Measurements from ENCODE around the gene AGBL4.
"Not testable (repeated sequence)": the region's sequence is repeated elsewhere in the genome, so short reads cannot be mapped to it uniquely, and the experiment has no call there.

The AGBL4 gene

DNA sequence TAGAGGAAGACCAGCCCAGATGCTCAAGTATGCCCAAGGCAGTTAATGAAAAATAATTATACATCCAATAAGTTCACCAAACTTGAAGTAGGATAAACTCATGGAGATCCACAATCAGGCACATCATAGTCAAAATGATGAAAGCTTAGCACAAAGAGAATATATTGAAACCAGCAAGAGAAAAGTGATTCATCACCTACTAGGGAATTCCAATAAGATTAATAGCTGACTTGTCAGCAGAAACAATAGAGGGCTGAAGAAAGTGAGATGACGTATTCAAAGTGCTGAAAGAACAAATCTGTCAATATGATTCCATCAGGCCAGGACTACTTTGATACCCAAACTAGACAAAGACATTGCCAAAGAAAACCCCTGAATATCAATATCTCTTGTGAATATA lies 995.4 kb downstream of the AGBL4 start:
- DNase-seq (ENCODE audit: low read depth in 2 of 2) = no peak

- DNase-seq (ENCODE audit: low read depth in 2 of 2) = no peak
Observed at GRCh38 chr1:49026230-49026811, 997.4 kb downstream of the AGBL4 start.

GRCh38 chr1:49016030-49016977 lies 1007.5 kb downstream of the AGBL4 start:
- DNase-seq (ENCODE audit: low read depth in 2 of 2) = no peak

DNA sequence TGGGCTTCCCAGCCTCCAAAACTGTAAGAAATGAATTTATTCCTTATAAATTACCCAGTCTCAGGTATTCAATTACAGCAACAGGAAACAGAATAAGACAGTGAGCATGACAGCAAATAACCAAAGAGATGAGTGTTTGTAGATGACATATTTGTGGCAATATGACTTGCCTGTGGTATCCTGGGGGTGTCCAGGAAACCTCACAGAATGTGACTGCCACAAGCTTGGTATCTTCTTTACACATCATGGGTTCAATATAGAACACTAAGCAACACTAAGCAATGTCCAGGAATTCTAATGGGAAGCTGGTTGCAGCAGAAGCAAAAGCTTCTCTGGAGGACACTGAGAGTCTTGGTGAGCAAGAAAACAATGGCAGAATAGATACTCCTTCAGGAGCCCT lies 1010.7 kb downstream of the AGBL4 start:
- DNase-seq (ENCODE audit: low read depth in 2 of 2) = no peak

GRCh38 chr1:49002981-49003380 lies 1020.8 kb downstream of the AGBL4 start:
- DNase-seq (ENCODE audit: low read depth in 2 of 2) = not testable (repeated sequence)

DNA sequence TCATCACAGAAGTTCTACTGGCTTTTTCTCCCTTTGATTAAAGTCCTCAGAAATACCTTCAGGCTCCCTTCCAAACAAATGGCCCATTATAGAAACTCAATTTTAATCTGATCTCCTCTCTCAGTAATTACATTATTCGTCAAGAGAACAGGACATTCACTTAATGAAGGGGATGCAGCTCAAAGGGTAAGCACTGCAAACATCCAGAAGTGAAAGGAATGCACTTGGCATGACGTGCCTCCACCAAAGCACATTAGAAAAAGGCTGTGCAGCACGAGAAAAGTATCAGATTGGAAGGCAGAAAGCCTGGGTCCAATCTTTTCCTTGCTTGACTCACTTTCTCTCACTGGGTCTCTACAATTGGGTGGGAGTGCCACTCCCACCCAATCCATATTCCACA lies 1024.4 kb downstream of the AGBL4 start:
- no peak for DNase-seq (ENCODE audit: low read depth in 2 of 2)

GRCh38 chr1:48996311-48996710 lies 1027.4 kb downstream of the AGBL4 start:
- DNase-seq (ENCODE audit: low read depth in 2 of 2) = no peak

GRCh38 chr1:48988633-48989197 lies 1035.0 kb downstream of the AGBL4 start:
- no peak for DNase-seq (ENCODE audit: low read depth in 2 of 2)

DNA sequence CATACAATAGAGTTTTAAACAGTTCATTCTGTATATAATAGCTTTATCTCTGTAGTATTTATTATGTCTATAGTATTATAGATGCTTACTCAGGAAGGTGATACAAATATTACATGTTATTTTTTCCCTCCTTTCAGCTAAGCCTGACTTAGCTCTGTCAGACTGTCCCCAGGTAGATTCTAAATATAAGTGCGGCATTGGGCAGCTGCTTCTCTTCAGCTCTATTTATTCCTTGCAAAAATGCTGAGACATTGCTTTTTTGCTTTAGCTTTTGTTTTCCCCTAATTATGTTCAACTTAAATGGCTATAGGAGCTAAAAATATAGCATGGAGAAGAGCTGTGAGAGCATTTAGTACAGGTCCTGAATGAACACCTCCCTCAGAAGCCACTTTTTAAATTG lies 1043.8 kb downstream of the AGBL4 start:
- no peak for DNase-seq (ENCODE audit: low read depth in 2 of 2)

GRCh38 chr1:48978413-48978812 lies 1045.3 kb downstream of the AGBL4 start:
- no peak for DNase-seq (ENCODE audit: low read depth in 2 of 2)

GRCh38 chr1:48977273-48977672 lies 1046.5 kb downstream of the AGBL4 start:
- DNase-seq (ENCODE audit: low read depth in 2 of 2) = no peak

- no peak for DNase-seq (ENCODE audit: low read depth in 2 of 2)
Observed at GRCh38 chr1:48969971-48970370, 1053.8 kb downstream of the AGBL4 start.

- no peak for DNase-seq (ENCODE audit: low read depth in 2 of 2)
Observed at GRCh38 chr1:48967318-48967717, 1056.4 kb downstream of the AGBL4 start.

GRCh38 chr1:48966583-48966982 lies 1057.2 kb downstream of the AGBL4 start:
- no peak for DNase-seq (ENCODE audit: low read depth in 2 of 2)

DNA sequence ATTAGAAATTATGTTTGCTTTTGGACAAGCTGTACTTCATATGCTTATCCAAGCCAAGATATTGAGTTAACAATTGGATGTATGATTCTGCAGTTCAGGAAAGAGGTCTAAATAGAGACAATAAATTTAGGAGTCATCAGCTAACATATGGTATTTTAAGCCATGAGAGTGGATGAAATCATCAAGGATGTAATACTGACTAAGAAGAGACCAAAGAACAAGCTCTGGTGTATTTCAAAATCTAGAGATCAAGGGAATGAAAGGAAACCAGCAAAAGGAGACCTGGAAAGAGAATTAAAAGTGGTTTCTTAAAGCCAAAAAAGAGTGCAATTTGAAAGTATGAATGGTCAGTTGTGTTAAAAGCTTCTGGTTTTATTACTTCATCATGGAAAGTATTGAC lies 1063.4 kb downstream of the AGBL4 start:
- no peak for DNase-seq (ENCODE audit: low read depth in 2 of 2)

- no peak for DNase-seq (ENCODE audit: low read depth in 2 of 2)
Observed at GRCh38 chr1:48955774-48956173, 1068.0 kb downstream of the AGBL4 start.

GRCh38 chr1:48953617-48954016 lies 1070.1 kb downstream of the AGBL4 start:
- DNase-seq (ENCODE audit: low read depth in 2 of 2) = no peak

- DNase-seq (ENCODE audit: low read depth in 2 of 2) = no peak
Observed at GRCh38 chr1:48948562-48948961, 1075.2 kb downstream of the AGBL4 start.

GRCh38 chr1:48947761-48948537 lies 1075.8 kb downstream of the AGBL4 start:
- DNase-seq (ENCODE audit: low read depth in 2 of 2) = no peak

DNA sequence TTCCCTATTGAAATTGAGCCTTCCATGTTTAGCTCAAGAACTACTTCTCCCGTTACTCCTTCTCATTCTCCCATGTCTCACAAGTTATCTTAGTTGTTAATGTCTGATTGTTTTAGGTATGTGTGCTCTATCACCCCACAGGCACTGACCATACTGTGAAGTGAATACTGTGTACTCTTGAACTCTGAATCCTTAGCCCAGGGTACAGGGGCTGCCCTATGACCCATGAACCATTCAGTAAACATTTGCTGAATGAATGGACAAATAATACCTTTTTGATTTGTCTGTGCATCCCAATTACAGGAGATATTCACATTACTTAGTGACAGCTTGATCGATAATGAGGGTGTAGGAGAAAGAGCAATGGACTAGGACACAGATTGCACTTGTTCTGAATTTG lies 1077.7 kb downstream of the AGBL4 start:
- no peak for DNase-seq (ENCODE audit: low read depth in 2 of 2)

DNA sequence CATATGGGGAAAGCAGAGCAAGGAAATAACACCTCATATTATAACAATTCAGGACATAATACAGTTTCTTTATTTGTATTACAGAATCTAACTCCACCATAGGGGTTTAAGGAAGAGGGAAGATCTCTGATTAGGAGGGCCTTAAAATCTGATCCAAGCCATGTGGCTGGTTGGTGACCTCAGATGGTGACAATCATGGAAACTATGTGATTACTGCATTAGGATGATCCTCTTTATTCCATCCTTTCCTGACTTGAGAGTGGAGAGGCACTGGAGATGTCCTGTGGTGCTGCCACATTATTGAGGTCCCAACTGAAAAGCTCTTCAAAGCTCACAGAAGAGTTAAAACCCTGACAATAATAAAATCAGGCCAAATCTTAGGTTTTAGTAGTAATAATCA lies 1078.9 kb downstream of the AGBL4 start:
- DNase-seq (ENCODE audit: low read depth in 2 of 2) = no peak

GRCh38 chr1:48943826-48944225 lies 1079.9 kb downstream of the AGBL4 start:
- DNase-seq (ENCODE audit: low read depth in 2 of 2) = no peak
